ENCODE measurements around the gene PTGES2.

The PTGES2 gene

GRCh38 chr9:128153060-128153946, 25.8 kb upstream of the PTGES2 start:
- DNase-seq (ENCODE audit: low read depth, low spot score) = no peak

- DNase-seq (ENCODE audit: low read depth, low spot score) = no peak
These were observed 24.9 kb upstream of the PTGES2 start for GRCh38 chr9:128152133-128153059.

- DNase-seq (ENCODE audit: low read depth, low spot score) = no peak
These were observed 24.0 kb upstream of the PTGES2 start for GRCh38 chr9:128151309-128152132.

GRCh38 chr9:128150594-128151308, 23.2 kb upstream of the PTGES2 start:
- DNase-seq (ENCODE audit: low read depth, low spot score) = no peak

GRCh38 chr9:128149951-128150593, 22.5 kb upstream of the PTGES2 start:
- no peak for DNase-seq (ENCODE audit: low read depth, low spot score)

GRCh38 chr9:128149001-128149701, 21.6 kb upstream of the PTGES2 start, which contains the start of gene LCN2:
TSS of gene LCN2 (plus strand) at chr9:128149453. CDS start at chr9:128149526, 73 bp downstream.
- DNase-seq (ENCODE audit: low read depth, low spot score) = no peak

GRCh38 chr9:128148509-128149000, 21.0 kb upstream of the PTGES2 start:
- DNase-seq (ENCODE audit: low read depth, low spot score) = no peak

- DNase-seq (ENCODE audit: low read depth, low spot score) = no peak
These were observed 19.1 kb upstream of the PTGES2 start for GRCh38 chr9:128146591-128147120.

- no peak for DNase-seq (ENCODE audit: low read depth, low spot score)
These were observed 18.4 kb upstream of the PTGES2 start for GRCh38 chr9:128145951-128146351.

- DNase-seq (ENCODE audit: low read depth, low spot score) = no peak
These were observed 18.0 kb upstream of the PTGES2 start for GRCh38 chr9:128145536-128145935.

GRCh38 chr9:128144239-128145181, 17.0 kb upstream of the PTGES2 start:
- DNase-seq (ENCODE audit: low read depth, low spot score) = no peak

GRCh38 chr9:128143525-128144238, 16.2 kb upstream of the PTGES2 start:
- no peak for DNase-seq (ENCODE audit: low read depth, low spot score)

GRCh38 chr9:128142596-128142995, 15.1 kb upstream of the PTGES2 start:
- no peak for DNase-seq (ENCODE audit: low read depth, low spot score)

GRCh38 chr9:128142061-128142460, 14.5 kb upstream of the PTGES2 start:
- no peak for DNase-seq (ENCODE audit: low read depth, low spot score)

GRCh38 chr9:128141604-128142003, 14.1 kb upstream of the PTGES2 start:
- no peak for DNase-seq (ENCODE audit: low read depth, low spot score)

GRCh38 chr9:128139621-128140020, 12.1 kb upstream of the PTGES2 start:
- DNase-seq (ENCODE audit: low read depth, low spot score) = no peak

- DNase-seq (ENCODE audit: low read depth, low spot score) = no peak
These were observed 10.5 kb upstream of the PTGES2 start for GRCh38 chr9:128138001-128138400.
